DOHH2 (cell line): ENCODE data around the gene TRHDE.

ENCODE experiments used
- CTCF ChIP-seq: fragments of 200-600 bp; sonication (generic); IDR thresholded peaks from one replicate; pipeline ENCODE4 v1.5.1; 2014; ENCODE audit warnings: antibody characterized with exemption, mild to moderate bottlenecking, low read depth, low read length; ENCODE audit not compliant: poor library complexity, severe bottlenecking
- EZH2phosphoT487 ChIP-seq: fragments of 200-600 bp; sonication (generic); IDR thresholded peaks from 2 replicates; pipeline ENCODE4 v1.6.1; 2017; ENCODE audit warnings: borderline replicate concordance, mild to moderate bottlenecking, antibody characterized with exemption, low read length, moderate library complexity, mixed read lengths

GRCh38 chr12:72311946-72312345 lies 39.8 kb downstream of the TRHDE start:
- TF ChIP-seq CTCF (no peak), EZH2phosphoT487 (no peak)
